ENCODE measurements around the gene SELE.

- TF ChIP-seq, protein P1, sequence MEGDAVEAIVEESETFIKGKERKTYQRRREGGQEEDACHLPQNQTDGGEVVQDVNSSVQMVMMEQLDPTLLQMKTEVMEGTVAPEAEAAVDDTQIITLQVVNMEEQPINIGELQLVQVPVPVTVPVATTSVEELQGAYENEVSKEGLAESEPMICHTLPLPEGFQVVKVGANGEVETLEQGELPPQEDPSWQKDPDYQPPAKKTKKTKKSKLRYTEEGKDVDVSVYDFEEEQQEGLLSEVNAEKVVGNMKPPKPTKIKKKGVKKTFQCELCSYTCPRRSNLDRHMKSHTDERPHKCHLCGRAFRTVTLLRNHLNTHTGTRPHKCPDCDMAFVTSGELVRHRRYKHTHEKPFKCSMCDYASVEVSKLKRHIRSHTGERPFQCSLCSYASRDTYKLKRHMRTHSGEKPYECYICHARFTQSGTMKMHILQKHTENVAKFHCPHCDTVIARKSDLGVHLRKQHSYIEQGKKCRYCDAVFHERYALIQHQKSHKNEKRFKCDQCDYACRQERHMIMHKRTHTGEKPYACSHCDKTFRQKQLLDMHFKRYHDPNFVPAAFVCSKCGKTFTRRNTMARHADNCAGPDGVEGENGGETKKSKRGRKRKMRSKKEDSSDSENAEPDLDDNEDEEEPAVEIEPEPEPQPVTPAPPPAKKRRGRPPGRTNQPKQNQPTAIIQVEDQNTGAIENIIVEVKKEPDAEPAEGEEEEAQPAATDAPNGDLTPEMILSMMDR (IDR thresholded peaks at IDR 0.05): no peak
- no peak for TF ChIP-seq ZNF219 (CRISPR knock-in tag; IDR thresholded peaks at IDR 0.05; ENCODE audit: borderline replicate concordance)
- TF ChIP-seq NR2C2 (CRISPR knock-in tag; IDR thresholded peaks at IDR 0.05): no peak
- TF ChIP-seq ELF4 (CRISPR knock-in tag; IDR thresholded peaks at IDR 0.05; ENCODE audit: low read depth): no peak
- TF ChIP-seq ZBTB43 (CRISPR knock-in tag; IDR thresholded peaks at IDR 0.05): no peak
- TF ChIP-seq, protein P2, sequence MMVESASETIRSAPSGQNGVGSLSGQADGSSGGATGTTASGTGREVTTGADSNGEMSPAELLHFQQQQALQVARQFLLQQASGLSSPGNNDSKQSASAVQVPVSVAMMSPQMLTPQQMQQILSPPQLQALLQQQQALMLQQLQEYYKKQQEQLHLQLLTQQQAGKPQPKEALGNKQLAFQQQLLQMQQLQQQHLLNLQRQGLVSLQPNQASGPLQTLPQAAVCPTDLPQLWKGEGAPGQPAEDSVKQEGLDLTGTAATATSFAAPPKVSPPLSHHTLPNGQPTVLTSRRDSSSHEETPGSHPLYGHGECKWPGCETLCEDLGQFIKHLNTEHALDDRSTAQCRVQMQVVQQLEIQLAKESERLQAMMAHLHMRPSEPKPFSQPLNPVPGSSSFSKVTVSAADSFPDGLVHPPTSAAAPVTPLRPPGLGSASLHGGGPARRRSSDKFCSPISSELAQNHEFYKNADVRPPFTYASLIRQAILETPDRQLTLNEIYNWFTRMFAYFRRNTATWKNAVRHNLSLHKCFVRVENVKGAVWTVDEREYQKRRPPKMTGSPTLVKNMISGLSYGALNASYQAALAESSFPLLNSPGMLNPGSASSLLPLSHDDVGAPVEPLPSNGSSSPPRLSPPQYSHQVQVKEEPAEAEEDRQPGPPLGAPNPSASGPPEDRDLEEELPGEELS (CRISPR knock-in tag; IDR thresholded peaks at IDR 0.05): no peak
- no peak for TF ChIP-seq ZNF512 (CRISPR knock-in tag; IDR thresholded peaks at IDR 0.05; ENCODE audit: borderline replicate concordance)
- TF ChIP-seq NR1H2 (CRISPR knock-in tag; IDR thresholded peaks at IDR 0.05): no peak
- TF ChIP-seq SP1 (CRISPR knock-in tag; conservative IDR thresholded peaks at IDR 0.05): no peak
- TF ChIP-seq FOXK1 (CRISPR knock-in tag; IDR thresholded peaks at IDR 0.05): no peak
- TF ChIP-seq ATF3 (CRISPR knock-in tag; conservative IDR thresholded peaks at IDR 0.05): no peak
- TF ChIP-seq, protein P3, sequence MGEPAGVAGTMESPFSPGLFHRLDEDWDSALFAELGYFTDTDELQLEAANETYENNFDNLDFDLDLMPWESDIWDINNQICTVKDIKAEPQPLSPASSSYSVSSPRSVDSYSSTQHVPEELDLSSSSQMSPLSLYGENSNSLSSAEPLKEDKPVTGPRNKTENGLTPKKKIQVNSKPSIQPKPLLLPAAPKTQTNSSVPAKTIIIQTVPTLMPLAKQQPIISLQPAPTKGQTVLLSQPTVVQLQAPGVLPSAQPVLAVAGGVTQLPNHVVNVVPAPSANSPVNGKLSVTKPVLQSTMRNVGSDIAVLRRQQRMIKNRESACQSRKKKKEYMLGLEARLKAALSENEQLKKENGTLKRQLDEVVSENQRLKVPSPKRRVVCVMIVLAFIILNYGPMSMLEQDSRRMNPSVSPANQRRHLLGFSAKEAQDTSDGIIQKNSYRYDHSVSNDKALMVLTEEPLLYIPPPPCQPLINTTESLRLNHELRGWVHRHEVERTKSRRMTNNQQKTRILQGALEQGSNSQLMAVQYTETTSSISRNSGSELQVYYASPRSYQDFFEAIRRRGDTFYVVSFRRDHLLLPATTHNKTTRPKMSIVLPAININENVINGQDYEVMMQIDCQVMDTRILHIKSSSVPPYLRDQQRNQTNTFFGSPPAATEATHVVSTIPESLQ (CRISPR knock-in tag; IDR thresholded peaks at IDR 0.05): no peak
- TF ChIP-seq GABPB1 (CRISPR knock-in tag; IDR thresholded peaks at IDR 0.05): no peak
Observed at GRCh38 chr1:169739980-169740379, 6.1 kb upstream of the SELE start.
